D721Med (cell line): ENCODE results near the gene SLC6A19.
"Not testable (repeated sequence)": the region's sequence is repeated elsewhere in the genome, so short reads cannot be mapped to it uniquely, and the experiment has no call there.

Source experiments
- DNase-seq: peaks from one replicate; pipeline ENCODE4 v3.0.0; 2011; ENCODE audit warnings: low spot score; ENCODE audit not compliant: insufficient read length
- FAIRE-seq: peaks from 2 replicates; lab custom pipeline; 2011; peaks lifted over from hg19 to GRCh38; lab: Jason Lieb, UNC
- TF ChIP-seq, protein P1 (sequence below): IDR thresholded peaks from 2 replicates; pipeline ENCODE4 v1.5.1; 2012; ENCODE audit warnings: mild to moderate bottlenecking, control low read depth; ENCODE audit not compliant: insufficient read depth; ENCODE audit errors: missing control alignments

SLC6A19 gene

GRCh38 chr5:1262381-1262780 is 61.0 kb downstream of the SLC6A19 start:
- no peak for DNase-seq
- no peak for FAIRE-seq
- TF ChIP-seq, protein P1, sequence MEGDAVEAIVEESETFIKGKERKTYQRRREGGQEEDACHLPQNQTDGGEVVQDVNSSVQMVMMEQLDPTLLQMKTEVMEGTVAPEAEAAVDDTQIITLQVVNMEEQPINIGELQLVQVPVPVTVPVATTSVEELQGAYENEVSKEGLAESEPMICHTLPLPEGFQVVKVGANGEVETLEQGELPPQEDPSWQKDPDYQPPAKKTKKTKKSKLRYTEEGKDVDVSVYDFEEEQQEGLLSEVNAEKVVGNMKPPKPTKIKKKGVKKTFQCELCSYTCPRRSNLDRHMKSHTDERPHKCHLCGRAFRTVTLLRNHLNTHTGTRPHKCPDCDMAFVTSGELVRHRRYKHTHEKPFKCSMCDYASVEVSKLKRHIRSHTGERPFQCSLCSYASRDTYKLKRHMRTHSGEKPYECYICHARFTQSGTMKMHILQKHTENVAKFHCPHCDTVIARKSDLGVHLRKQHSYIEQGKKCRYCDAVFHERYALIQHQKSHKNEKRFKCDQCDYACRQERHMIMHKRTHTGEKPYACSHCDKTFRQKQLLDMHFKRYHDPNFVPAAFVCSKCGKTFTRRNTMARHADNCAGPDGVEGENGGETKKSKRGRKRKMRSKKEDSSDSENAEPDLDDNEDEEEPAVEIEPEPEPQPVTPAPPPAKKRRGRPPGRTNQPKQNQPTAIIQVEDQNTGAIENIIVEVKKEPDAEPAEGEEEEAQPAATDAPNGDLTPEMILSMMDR: no peak

DNA sequence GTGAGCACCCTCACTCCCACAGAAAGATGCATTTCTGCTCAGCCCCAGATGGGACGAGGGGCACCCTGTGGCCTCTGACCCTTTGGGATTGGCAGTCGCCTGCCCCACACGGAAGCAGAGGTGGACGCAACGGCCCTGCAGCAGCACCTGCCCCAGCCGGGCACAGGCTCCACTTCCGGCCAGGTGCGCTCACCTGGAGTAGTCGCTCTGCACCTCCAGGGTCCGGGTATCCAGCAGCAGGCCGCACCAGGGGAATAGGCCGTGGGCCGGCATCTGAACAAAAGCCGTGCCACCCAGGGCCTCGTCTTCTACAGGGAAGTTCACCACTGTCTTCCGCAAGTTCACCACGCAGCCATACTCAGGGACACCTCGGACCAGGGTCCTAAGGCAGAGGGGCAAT is 62.8 kb downstream of the SLC6A19 start:
- FAIRE-seq (no peak), DNase-seq (no peak)
- TF ChIP-seq, protein P1: no peak

GRCh38 chr5:1265026-1265425 is 63.6 kb downstream of the SLC6A19 start:
- TF ChIP-seq, protein P1: no peak
- DNase-seq (no peak), FAIRE-seq (no peak)

DNA sequence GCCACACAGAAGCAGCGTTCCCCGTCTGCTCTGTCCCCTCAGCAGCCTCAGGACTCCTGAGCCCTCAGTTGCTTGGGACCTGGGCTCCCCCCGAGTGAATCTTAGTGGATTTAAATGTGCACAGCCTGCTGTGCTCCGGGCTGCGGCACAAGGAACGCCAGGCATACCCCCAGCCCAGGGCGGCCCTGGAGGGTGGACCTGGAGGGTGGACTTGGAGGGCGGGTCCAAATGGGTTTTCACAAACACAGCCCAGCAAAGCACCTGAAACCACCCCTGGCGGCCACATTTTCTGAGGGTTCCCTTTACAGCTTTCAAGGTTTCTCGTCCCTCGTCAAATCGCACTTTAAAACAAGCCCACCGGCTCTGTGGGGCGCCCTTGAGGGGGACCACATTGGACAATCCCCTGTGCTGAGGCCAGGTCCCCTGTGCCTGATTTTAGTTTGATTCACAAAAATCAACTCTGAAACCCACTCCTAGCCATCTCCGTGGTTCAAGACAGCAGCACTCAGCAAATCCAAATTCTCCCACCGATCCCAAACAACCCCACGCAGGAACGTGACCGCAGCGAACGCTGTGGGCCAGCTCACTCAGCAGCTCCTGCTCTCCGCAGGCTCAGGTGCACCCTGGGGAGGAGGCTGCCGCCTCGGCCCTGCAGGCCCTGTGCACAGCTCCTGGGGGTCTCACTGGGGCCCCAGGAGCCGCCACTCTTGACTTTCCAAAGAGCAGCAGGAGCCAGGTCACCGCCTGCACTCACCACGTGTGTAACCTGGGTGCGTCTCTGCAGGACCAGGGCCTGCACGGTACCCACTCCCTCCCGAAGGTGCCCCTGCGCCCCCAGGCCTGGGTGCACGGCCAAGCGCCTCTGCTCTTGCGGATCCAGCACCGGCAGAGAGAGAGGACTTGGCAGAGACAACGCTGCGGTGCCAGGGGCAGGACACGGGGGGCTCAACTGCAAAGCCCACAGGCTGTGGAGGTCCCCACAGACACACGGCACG is 64.4 kb downstream of the SLC6A19 start:
- FAIRE-seq: no peak
- TF ChIP-seq, protein P1: no peak
- no peak for DNase-seq

GRCh38 chr5:1266791-1267190 is 65.4 kb downstream of the SLC6A19 start:
- TF ChIP-seq, protein P1: no peak
- FAIRE-seq (no peak), DNase-seq (no peak)

DNA sequence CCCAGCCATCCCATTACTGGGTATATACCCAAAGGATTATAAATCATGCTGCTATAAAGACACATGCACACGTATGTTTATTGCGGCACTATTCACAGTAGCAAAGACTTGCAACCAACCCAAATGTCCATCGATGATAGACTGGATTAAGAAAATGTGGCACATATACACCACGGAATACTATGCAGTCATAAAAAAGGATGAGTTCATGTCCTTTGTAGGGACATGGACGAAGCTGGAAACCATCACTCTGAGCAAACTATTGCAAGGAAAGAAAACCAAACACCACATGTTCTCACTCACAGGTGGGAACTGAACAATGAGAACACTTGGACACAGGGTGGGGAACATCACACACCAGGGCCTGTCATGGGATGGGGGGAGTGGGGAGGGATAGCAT is 66.1 kb downstream of the SLC6A19 start:
- FAIRE-seq, DNase-seq: not testable (repeated sequence)

- no peak for DNase-seq
- TF ChIP-seq, protein P1: no peak
- no peak for FAIRE-seq
These were observed 66.7 kb downstream of the SLC6A19 start for GRCh38 chr5:1268056-1268455.
